ENCODE results near the gene LHX4. TPM values are rescaled to one million over a fixed set of nuclear protein-coding genes. Genes with fewer than 3 reads are reported as not detected.

LHX4 gene
- total RNA-seq, 4 donors from 2014 or later, result 0.48 to 1.2 TPM; not detected in 2

GRCh38 chr1:180215856-180216625 is 14.0 kb upstream of the LHX4 start:
- no peaks in the 10 kb centered on the region for H3K4me1 ChIP-seq
- no peak overlapping the region for H3K4me3 ChIP-seq
- no peak for DNase-seq
- H3K27ac ChIP-seq, result no peak overlapping the region
- in situ Hi-C loops (cut with MboI; ENCODE audit: low pct_ligation_motif_present in 1 of 4, low pct_unique_long_range_greater_than_20kb in 1 of 4, low sequenced_read_pairs in 3 of 4) (no loop called here), intact Hi-C loops (cut with DNase I; ENCODE audit: low total_unique reads) (no loop called here)
- TF ChIP-seq POLR2A (IDR thresholded peaks at IDR 0.05), result no peak
- TF ChIP-seq CTCF (IDR thresholded peaks at IDR 0.05), result no peak
- no peak for TF ChIP-seq POLR2AphosphoS5 (IDR thresholded peaks at IDR 0.05)
- no peak for TF ChIP-seq EP300 (IDR thresholded peaks at IDR 0.05; ENCODE audit: low read depth)
- no peaks in the 10 kb centered on the region for H3K9me3 ChIP-seq
- 94 to 100% methylated on average over 1 to 22 of the region's 22 CpGs for WGBS, 2 donors (ENCODE audit: low coverage in 1 of 2)
- peaks cover 9% of the 10 kb centered on the region for H3K27me3 ChIP-seq
- H3K36me3 ChIP-seq, result no peaks in the 10 kb centered on the region

GRCh38 chr1:180217006-180217405 is 13.1 kb upstream of the LHX4 start:
- TF ChIP-seq POLR2AphosphoS5 (IDR thresholded peaks at IDR 0.05) (no peak), EP300 (IDR thresholded peaks at IDR 0.05; ENCODE audit: low read depth) (no peak), CTCF (IDR thresholded peaks at IDR 0.05) (no peak), POLR2A (IDR thresholded peaks at IDR 0.05) (no peak)
- H3K4me3 ChIP-seq, result no peak overlapping the region
- H3K4me1 ChIP-seq, result no peaks in the 10 kb centered on the region
- in situ Hi-C loops (cut with MboI; ENCODE audit: low pct_ligation_motif_present in 1 of 4, low pct_unique_long_range_greater_than_20kb in 1 of 4, low sequenced_read_pairs in 3 of 4) (no loop called here), intact Hi-C loops (cut with DNase I; ENCODE audit: low total_unique reads) (no loop called here)
- 88% methylated on average over 7 of the region's 7 CpGs; no CpG with 5 or more reads in 1 of the 2 donors for WGBS, 2 donors (ENCODE audit: low coverage in 1 of 2)
- peaks cover 10% of the 10 kb centered on the region for H3K27me3 ChIP-seq
- no peaks in the 10 kb centered on the region for H3K9me3 ChIP-seq
- no peak overlapping the region for H3K27ac ChIP-seq
- DNase-seq, result no peak
- no peaks in the 10 kb centered on the region for H3K36me3 ChIP-seq

GRCh38 chr1:180218806-180219765 is 11.0 kb upstream of the LHX4 start:
- no peaks in the 10 kb centered on the region for H3K9me3 ChIP-seq
- H3K36me3 ChIP-seq, result no peaks in the 10 kb centered on the region
- 80% methylated on average over 20 of the region's 20 CpGs; no CpG with 5 or more reads in 1 of the 2 donors for WGBS, 2 donors (ENCODE audit: low coverage in 1 of 2)
- in situ Hi-C loops (cut with MboI; ENCODE audit: low pct_ligation_motif_present in 1 of 4, low pct_unique_long_range_greater_than_20kb in 1 of 4, low sequenced_read_pairs in 3 of 4) (no loop called here), intact Hi-C loops (cut with DNase I; ENCODE audit: low total_unique reads) (no loop called here)
- H3K27ac ChIP-seq, result no peak overlapping the region
- no peak overlapping the region for H3K4me3 ChIP-seq
- no peak for TF ChIP-seq EP300 (IDR thresholded peaks at IDR 0.05; ENCODE audit: low read depth)
- TF ChIP-seq POLR2A (IDR thresholded peaks at IDR 0.05), result no peak
- no peak for TF ChIP-seq CTCF (IDR thresholded peaks at IDR 0.05)
- TF ChIP-seq POLR2AphosphoS5 (IDR thresholded peaks at IDR 0.05), result no peak
- H3K27me3 ChIP-seq, result peaks cover 27% of the 10 kb centered on the region
- no peak for DNase-seq
- no peaks in the 10 kb centered on the region for H3K4me1 ChIP-seq

- Histone ChIP-seq H3K4me1 (no peaks in the 10 kb centered on the region), H3K9me3 (no peaks in the 10 kb centered on the region), H3K27ac (no peak overlapping the region), H3K4me3 (no peak overlapping the region), H3K36me3 (no peaks in the 10 kb centered on the region), H3K27me3 (peaks cover 34% of the 10 kb centered on the region)
- in situ Hi-C loops (cut with MboI; ENCODE audit: low pct_ligation_motif_present in 1 of 4, low pct_unique_long_range_greater_than_20kb in 1 of 4, low sequenced_read_pairs in 3 of 4) (no loop called here), intact Hi-C loops (cut with DNase I; ENCODE audit: low total_unique reads) (no loop called here)
- no peak for DNase-seq
- 87% methylated on average over 11 of the region's 11 CpGs; no CpG with 5 or more reads in 1 of the 2 donors for WGBS, 2 donors (ENCODE audit: low coverage in 1 of 2)
- TF ChIP-seq POLR2A (IDR thresholded peaks at IDR 0.05), result no peak
- TF ChIP-seq POLR2AphosphoS5 (IDR thresholded peaks at IDR 0.05), result no peak
- no peak for TF ChIP-seq EP300 (IDR thresholded peaks at IDR 0.05; ENCODE audit: low read depth)
- no peak for TF ChIP-seq CTCF (IDR thresholded peaks at IDR 0.05)
These were observed 10.3 kb upstream of the LHX4 start for GRCh38 chr1:180219776-180220175.

Measured in transverse colon (tissue), 4 donors.